ENCODE measurements around the gene LDB2.

The LDB2 gene

DNA sequence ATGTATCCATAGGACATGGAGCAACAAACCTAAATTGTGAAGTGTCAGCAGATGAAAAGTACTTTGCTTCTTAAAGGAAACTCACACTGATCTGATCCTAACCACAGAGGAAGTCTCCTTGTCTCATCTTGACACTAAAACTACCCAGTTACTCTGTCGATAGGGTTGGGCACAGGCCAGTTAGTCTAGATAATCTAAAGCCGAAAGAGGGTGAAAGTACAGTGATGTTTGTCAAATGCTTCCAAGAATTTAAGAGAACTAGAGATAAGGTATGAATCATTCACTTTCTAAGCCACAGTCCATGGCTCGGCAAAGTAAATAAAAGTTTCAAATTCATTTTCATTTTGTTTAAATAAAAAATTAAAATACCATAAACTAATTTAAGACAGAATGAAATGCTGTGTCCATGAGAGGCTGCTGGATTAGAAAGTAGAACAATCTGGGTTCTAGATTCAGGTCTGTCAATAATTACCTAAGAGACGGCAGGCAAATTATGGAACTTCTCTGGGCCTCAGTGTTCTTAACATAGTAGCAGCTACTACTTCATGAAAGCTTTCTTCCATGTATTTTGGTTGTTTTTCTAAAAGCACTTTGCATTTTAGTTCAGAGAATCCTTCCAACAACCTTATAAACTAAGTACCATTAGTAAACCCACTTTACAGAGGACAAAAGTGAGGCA, 176.7 kb downstream of the LDB2 start:
- peak; percentile 32 for DNase-seq (ENCODE audit: low read depth)

- no peak for DNase-seq (ENCODE audit: low read depth)
Measured at GRCh38 chr4:16720761-16721160, 177.7 kb downstream of the LDB2 start.

DNA sequence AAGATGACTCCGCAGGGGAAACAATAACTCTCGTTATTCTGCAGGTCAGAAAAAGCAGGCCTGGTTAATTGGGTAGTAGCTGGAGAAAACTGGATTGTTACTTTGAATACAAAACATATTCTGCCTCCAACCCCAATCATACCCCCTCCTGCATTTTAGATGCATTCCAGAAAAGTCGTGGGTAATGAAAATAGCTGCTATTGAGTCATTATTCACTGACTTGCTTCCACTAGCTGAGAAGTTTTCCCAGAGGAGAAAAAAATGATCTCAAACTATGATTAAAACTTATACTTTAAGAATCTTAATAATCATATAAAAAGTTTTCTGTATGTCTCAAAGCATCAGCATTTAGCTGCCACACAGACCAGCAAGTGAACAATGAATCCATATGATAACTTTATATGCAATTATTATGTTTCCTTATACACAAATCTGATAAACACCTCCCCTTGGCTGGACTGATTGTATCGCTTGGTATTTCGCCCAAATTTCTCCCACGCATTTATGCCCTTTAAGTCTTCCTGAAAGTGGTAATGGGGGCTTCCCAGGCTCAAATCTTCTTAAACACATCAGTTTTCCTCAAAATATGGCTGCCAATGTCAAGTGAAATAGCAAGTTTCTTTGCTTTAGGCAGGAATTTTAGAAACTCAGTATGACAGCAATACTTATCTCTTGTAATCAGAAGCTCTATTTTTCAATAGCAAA, 181.0 kb downstream of the LDB2 start:
- peak; percentile 40 for DNase-seq (ENCODE audit: low read depth)

DNA sequence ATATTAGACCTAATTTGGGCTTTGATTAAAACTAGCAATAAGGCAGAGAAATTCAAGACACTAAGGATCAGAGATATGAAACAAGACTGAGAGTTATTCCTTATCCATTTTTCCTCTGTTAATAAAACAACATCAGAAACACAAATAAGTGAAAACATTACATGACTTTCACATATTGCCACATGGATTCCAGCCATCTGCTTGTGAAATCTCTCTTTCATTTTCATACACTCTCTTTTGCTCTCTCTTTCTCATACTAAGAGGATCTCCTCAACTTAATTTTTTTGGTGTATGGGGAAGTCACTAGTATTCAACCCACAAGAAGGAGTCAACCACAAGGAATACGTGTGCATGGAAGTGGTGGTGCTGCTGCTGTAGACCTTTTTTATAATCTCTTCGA, 183.0 kb downstream of the LDB2 start:
- DNase-seq (ENCODE audit: low read depth) = no peak

DNA sequence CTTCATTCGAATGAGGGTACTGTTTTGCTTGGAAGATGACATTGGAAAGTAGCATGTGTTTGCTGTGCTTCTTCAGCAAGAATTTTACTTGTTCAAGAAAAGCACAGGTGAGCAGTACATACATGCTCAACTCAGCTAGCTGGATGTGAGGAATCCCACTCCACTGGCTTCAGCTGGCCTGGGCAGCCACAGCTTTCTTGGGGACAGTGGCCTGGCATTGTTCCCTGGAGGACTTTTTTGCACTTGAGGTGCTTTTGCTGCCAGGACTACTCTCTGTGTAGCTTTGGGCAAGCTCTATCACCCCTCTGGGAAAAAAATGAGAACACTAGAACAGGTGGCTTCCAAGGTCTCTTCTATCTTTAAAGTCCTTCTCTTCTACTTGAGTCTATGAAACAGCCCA, 184.3 kb downstream of the LDB2 start:
- no peak for DNase-seq (ENCODE audit: low read depth)

GRCh38 chr4:16713696-16714095, 184.7 kb downstream of the LDB2 start:
- DNase-seq (ENCODE audit: low read depth) = no peak

GRCh38 chr4:16713271-16713670, 185.2 kb downstream of the LDB2 start:
- DNase-seq (ENCODE audit: low read depth) = no peak

DNA sequence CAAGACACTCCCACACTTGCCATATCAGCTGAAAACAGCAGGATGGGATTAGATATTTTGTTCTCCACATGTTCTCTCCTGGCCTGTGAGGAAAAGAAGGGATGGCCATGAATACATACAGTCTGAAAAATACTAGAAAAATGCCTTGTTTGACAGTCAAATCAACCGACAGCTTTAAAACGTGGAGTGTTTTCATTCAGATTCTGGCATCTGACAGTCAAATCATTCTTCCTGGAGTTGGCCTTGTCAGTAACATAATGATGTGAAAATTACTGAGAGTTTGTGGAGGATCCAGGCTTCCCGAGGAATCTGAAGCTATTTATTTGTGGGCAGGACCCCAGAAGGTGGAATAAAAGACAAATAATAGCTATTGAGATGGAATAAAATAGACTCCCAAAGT, 188.2 kb downstream of the LDB2 start:
- DNase-seq (ENCODE audit: low read depth) = no peak

- no peak for DNase-seq (ENCODE audit: low read depth)
Measured at GRCh38 chr4:16707874-16708273, 190.6 kb downstream of the LDB2 start.

DNA sequence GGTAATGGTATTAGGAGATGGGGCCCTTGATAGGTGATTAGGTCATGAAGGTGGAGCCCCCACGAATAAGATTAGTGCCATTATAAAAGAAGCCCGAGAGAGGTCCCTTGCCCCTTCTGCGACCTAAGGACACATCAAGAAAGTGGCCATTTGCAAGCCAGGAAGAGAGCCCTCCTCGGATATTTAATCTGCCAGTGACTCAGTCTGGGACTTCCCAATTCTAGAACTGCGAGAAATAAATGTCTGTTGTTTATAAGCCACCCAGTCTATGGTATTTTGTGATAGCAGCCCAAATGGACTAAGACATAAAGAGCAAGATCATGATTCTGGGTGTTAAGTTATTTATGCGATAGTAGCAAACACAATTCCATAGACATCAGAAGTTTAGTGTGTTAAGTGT, 192.2 kb downstream of the LDB2 start:
- no peak for DNase-seq (ENCODE audit: low read depth)

- DNase-seq (ENCODE audit: low read depth) = no peak
Measured at GRCh38 chr4:16705341-16705740, 193.1 kb downstream of the LDB2 start.

DNA sequence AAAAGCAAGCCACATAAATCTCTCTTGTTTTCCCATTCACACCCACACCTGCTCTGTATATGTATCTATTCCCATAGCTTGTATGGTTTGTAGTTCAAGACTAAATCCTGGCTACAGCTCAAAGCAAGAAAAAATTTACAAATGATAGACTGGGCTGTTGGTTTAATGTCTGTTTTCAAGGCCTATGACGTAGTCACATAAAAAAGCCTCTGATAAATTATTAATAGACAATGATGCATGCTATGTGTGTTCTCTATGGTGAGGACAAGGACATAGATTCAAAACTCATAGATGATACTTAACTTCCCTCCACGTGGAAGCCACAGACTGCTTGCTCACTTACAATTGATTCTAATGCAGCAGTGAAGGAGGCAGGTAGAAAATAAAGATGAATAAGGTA, 194.0 kb downstream of the LDB2 start:
- no peak for DNase-seq (ENCODE audit: low read depth)

GRCh38 chr4:16695896-16696295, 202.5 kb downstream of the LDB2 start:
- no peak for DNase-seq (ENCODE audit: low read depth)

DNA sequence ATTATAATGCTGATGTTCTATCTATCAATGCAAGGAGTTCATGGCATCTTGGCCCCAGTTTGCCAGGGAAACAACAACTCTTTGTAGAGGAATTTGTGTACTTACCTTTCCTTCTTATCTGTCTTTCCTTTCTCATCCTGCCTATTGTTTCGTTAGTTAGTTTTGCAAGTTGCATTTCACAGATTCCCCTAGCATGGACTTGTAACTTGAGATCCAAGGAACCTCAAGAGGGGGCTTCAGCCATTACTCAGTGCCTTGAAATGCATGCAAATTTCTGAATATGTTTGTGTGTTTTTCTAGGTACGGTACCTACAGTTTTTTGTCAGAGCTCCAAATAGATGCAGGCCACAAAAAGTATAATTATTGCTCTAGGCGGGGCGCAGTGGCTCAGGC, 203.6 kb downstream of the LDB2 start:
- DNase-seq (ENCODE audit: low read depth) = no peak

GRCh38 chr4:16694173-16694883, 204.1 kb downstream of the LDB2 start:
- no peak for DNase-seq (ENCODE audit: low read depth)

GRCh38 chr4:16693641-16694040, 204.8 kb downstream of the LDB2 start:
- no peak for DNase-seq (ENCODE audit: low read depth)

DNA sequence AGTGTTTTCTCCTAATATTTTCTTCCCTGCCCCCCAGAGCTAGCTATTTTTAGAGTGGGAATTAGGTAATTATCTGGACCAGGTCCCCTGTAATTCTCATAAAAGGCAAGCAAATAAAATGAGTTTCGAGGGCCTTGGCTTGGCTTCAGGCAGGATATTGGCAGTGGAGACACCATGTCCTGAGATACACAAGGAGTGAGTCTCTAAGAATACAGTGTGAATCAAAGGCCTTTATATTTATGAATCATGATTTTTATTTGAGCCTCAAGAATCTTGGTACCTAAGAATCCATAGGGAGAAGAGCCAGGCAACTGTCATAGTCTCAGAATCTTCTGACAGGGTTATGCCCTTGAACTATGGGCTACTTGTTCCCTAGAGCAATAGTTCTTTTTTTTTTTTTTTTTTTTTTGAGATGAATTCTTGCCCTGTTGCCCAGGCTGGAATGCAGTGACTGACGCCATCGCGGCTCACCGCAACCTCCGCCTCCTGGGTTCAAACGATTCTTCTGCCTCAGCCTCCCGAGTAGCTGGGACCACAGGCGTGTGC, 205.4 kb downstream of the LDB2 start:
- DNase-seq (ENCODE audit: low read depth) = no peak

GRCh38 chr4:16692524-16692923, 205.9 kb downstream of the LDB2 start:
- no peak for DNase-seq (ENCODE audit: low read depth)

DNA sequence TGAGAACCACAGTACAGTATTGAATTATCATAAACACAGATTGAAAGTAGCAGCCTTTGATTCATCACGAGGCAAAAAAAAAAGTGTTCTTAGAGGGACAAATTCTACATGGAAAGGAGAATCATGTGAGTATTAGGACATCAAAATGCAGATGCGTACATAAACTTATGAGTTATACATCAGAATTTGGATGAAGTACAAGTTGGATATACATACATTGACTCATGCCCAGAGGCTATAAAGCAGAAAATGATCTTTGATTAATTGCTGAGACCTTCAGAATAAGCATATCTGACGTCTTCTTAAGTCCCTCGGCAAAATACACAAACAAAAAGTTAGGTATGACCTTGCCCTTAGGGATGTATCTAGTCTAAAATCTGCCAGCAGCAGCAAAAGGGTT, 206.4 kb downstream of the LDB2 start:
- DNase-seq (ENCODE audit: low read depth) = no peak

- DNase-seq (ENCODE audit: low read depth) = no peak
Measured at GRCh38 chr4:16691450-16691849, 207.0 kb downstream of the LDB2 start.

- no peak for DNase-seq (ENCODE audit: low read depth)
Measured at GRCh38 chr4:16687845-16688244, 210.6 kb downstream of the LDB2 start.

- no peak for DNase-seq (ENCODE audit: low read depth)
Measured at GRCh38 chr4:16687011-16687410, 211.4 kb downstream of the LDB2 start.

GRCh38 chr4:16686195-16686594, 212.2 kb downstream of the LDB2 start:
- DNase-seq (ENCODE audit: low read depth) = peak; percentile 77
